HG02885 (cell line): ENCODE results near the gene EVA1C.
"Not testable (repeated sequence)": the region's sequence is repeated elsewhere in the genome, so short reads cannot be mapped to it uniquely, and the experiment has no call there.

ENCODE experiments used
- ATAC-seq: cut with Tn5 transposase; IDR thresholded peaks from one replicate; pipeline ENCODE4 v1.9.1; 2021; ENCODE audit warnings: mild to moderate bottlenecking; ENCODE audit not compliant: unreplicated experiment, poor library complexity

The EVA1C gene

DNA sequence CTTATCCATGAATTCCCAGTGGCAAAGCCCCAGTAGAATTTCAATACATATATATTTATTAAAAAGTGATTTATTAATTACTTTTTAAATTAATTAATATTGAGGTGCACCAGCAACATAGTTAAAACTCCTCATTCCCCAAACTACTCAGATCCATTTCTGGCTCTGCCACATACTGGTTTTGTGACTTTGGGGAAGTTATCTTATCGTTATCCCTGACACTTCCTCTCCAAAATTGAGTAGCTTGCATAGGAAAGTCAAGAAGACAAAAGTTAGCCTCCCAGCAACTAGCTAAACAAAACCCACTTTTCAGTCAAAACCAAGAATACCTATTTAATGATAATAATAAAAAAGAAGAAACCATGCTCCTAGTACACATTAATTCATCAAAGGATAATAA lies 136.9 kb downstream of the EVA1C start:
- ATAC-seq = no peak

DNA sequence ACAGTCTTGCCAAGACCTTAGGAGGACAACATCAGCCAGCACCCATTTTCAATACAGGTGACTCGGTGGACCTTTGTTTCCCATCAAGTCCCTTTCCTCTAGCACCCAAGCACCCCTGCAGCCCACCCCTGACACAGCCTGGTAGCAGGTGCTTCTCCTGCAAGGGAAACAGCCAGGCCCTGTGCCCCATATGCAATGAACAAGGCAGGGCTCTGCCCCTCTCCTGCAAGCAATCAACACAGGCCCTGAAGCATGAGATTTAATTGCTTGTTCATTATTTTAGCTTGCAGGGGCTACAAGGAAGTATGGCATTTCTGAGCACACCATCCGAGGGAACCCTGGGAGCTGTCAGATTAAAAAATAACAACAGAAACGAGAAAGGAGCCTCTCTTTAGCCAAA lies 137.4 kb downstream of the EVA1C start:
- ATAC-seq = no peak

DNA sequence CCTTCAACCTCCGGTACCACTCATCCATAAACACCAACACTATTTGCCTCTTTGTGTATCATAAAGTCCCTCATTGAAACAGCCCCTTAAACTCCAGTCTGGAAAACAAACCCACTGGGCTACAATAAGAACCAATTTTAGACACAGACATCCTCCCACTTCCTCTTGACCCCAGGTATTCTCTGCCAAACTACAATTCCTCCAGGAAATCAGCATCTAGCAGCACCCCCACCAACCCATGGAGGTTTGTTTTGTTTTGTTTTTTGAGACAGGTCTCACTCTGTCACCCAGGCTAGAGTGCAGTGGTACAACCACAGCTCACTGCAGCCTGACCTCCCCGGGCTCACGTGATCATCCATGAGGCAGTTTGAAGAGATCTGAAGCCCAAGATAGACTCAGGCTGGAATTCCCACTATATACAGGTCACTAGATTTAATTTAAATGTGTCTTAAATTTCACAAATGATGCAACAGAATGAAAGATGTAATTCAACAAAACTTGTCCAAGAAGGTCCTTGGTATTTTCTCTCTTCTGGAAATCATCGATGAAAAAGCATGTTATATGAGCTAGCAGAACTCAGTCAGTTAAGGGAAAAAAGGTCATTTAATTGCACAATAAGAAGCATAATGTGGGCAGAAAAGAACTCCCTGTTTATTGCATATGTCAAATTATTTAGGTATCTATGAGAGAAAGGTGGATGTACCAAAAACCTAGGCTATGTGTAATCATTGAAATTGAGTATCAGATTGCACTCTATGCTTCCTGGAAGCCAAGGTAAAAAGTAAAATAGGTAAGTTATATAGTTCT lies 142.5 kb downstream of the EVA1C start:
- no peak for ATAC-seq

DNA sequence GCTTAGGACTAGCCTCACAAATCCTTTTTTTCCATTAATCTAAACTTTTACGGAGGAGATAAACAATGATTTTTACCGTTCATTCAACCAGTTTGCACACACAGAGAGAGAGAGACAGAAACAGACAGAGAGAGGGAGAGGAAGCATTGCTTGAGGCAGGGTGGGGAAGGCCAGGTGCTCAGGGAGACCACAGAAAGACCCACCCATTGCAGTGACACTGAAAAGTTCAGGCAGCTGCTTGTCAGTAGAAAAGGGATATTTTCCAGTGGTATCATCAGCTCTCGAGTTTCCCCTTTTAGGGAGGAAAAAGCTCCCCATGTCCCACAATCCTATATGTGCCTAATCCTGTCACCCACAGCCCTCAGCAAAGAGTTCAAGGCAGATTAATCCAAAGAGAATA lies 145.6 kb downstream of the EVA1C start:
- no peak for ATAC-seq

DNA sequence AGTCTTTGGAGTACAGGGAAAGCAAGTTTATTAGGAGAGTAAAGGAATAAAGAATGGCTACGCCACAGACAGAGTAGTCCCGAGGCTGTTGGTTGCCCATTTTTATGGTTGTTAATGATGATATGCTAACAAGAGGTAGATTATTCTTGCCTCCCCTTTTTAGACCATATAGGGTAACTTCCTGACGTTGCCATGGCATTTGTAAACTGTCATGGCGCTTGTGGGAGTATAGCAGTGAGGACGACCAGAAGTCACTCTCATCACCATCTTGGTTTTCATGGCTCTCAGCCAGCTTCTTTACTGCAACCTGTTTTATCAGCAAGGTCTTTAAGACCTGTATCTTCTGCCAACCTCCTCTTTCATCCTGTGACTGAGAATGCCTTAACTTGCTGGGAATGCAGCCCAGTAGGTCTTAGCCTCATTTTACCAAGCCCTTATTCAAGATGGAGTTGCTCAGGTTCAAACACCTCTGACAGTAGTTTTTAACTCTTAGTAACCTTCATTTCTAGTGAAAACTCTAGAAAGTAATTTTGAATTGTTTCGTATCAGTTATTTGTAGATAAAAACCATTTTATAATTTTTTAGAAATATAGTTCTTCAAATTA lies 146.6 kb downstream of the EVA1C start:
- ATAC-seq = no peak

DNA sequence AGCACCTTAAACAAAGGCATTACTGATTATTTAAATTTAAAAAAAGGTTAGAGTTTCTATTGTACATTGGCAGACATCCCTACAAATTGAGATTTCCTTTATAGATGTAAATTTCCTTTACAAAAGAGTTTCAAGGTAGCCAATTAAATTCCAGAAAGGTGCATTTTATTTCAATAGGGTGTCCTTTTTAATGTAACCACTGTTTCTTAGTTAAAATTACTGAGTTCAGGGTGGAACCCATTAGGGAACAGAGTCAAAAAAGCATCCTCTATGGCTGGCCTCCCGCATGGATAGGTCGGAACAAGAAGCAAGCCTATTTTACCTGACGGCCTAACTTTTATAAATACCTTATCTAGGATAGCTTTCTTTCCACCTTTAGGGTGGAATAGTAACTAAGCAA lies 148.4 kb downstream of the EVA1C start:
- no peak for ATAC-seq

DNA sequence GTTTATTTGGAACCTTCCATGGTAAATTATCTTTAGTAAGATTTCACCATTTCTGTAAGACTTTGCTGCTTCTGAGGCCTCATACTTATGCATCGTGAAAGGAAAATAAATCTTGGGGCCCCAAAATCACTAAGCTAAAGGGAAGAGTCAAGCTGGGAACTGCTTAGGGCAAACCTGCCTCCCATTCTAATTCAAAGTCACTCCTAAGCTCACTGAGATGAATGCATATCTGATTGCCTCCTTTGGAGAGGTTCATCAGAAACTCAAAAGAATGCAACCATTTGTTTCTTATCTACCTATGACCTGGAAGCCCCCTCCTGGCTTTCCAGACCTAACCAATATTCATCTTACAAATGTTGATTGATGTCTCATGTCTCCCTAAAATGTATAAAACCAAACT lies 149.0 kb downstream of the EVA1C start:
- ATAC-seq = not testable (repeated sequence)

DNA sequence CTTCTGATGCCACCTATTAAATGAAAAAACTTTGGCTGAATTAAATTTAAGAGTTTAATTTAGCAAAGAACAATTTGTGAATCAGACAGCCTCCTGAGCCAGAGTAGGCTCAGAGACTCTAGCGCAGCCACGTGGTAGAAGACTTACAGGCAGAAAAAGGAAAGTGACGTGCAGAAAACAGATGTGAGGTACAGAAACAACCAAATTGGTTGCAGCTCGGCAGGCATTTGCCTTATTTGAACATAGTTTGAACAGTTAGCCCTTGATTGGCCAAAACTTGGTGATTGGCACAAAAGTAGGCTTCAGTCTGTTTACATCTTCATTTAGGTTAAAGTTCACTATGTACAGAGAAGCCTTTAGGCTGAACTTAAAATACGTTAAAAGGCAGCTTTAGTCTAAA lies 149.9 kb downstream of the EVA1C start:
- no peak for ATAC-seq

DNA sequence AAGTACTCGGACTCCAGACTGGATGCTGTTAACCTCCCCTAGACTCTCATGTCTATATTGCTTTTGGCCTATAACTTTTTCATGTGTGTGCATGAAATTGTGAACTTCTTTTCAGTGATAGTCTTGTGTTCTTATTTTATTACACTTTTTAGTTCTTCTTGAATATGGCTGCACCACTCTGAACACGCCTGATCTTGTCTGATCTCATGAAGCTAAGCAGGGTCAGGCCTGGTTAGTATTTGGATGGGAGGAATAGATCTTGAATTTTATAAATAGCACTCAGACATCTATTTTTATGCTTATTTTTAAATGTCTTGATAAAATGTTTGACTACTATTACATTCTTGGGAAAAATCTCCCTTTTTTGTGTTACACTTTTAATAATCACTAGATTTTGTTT lies 150.4 kb downstream of the EVA1C start:
- ATAC-seq = no peak
